H1 (cell line): Measurements from ENCODE around the gene MTMR2. TPM values are rescaled to one million over a fixed set of nuclear protein-coding genes. Genes with fewer than 3 reads are reported as not detected.

ENCODE experiments used
- CTCF ChIA-PET: fragments of 300-600 bp; sonication (Branson Sonifier 250); formaldehyde crosslinking; loops from one replicate; lab custom pipeline; 2021; ENCODE audit not compliant: partially characterized antibody; lab: Charles Lee
- POLR2A ChIA-PET: fragments of 300-600 bp; sonication (Branson Sonifier 250); formaldehyde crosslinking; loops from one replicate; lab custom pipeline; 2021; ENCODE audit warnings: inconsistent platforms; ENCODE audit not compliant: partially characterized antibody; lab: Charles Lee
- DNase-seq, 2 experiments: peaks; one replicate each; pipeline versions ENCODE4 v3.0.0 to v3.0.0-alpha.2; 2010 to 2022; ENCODE audit warnings: low spot score in 2 of 2, low read depth in 1 of 2, mixed read lengths in 1 of 2
- FAIRE-seq: peaks from 2 replicates; lab custom pipeline; 2011; peaks lifted over from hg19 to GRCh38; lab: Jason Lieb, UNC
- H2AFZ ChIP-seq: 2 replicates; pipeline ENCODE4 v1.8.1; 2012; ENCODE audit warnings: low read length, inconsistent platforms
- H2AK5ac ChIP-seq: 2 replicates; pipeline ENCODE4 v1.6.1; 2013; ENCODE audit warnings: low read depth, low read length
- H2BK120ac ChIP-seq: replicated peaks from 2 replicates; pipeline ENCODE3; 2013; ENCODE audit warnings: low read depth, low read length, inconsistent platforms
- H2BK12ac ChIP-seq: 2 replicates; pipeline ENCODE4 v1.6.1; 2013; ENCODE audit warnings: low read depth, low read length
- H2BK15ac ChIP-seq: 2 replicates; pipeline ENCODE4 v1.6.1; 2013; ENCODE audit warnings: low read length
- H2BK20ac ChIP-seq: 2 replicates; pipeline ENCODE4 v1.6.1; 2013; ENCODE audit warnings: low read length
- H2BK5ac ChIP-seq: 2 replicates; pipeline ENCODE4 v1.6.1; 2013; ENCODE audit warnings: low read depth, low read length
- H3K14ac ChIP-seq: 2 replicates; pipeline ENCODE4 v1.6.1; 2013; ENCODE audit warnings: inconsistent platforms; ENCODE audit not compliant: insufficient read length
- H3K18ac ChIP-seq: 2 replicates; pipeline ENCODE4 v1.6.1; 2013; ENCODE audit warnings: low read length; ENCODE audit errors: extremely low read depth
- H3K23ac ChIP-seq: 2 replicates; pipeline ENCODE4 v1.6.1; 2013; ENCODE audit warnings: inconsistent platforms; ENCODE audit not compliant: insufficient read length
- H3K23me2 ChIP-seq: 2 replicates; pipeline ENCODE4 v1.6.1; 2013; ENCODE audit warnings: low read depth, low read length
- H3K27ac ChIP-seq: 2 replicates; pipeline ENCODE4 v1.6.1; 2011; ENCODE audit warnings: low read depth, low read length, inconsistent platforms
- H3K27me3 ChIP-seq, 4 experiments: replicated peaks in 1 of 4; 1 replicate in 1 of 4; 2 replicates in 3 of 4; pipeline versions ENCODE4 v1.6.1 to v1.8.1; 2011 to 2013; ENCODE audit warnings: low read length in 3 of 4, mild to moderate bottlenecking in 3 of 4, inconsistent platforms in 2 of 4, mixed read lengths in 2 of 4, moderate library complexity in 1 of 4; ENCODE audit not compliant: control insufficient read depth in 3 of 4, insufficient read depth in 3 of 4; ENCODE audit errors: extremely low read depth in 1 of 4
- H3K36me3 ChIP-seq, 4 experiments: 2 replicates each; pipeline versions ENCODE4 v1.6.1 to v1.8.1; 2011 to 2013; ENCODE audit warnings: mild to moderate bottlenecking in 4 of 4, low read length in 3 of 4, moderate library complexity in 2 of 4, control low read depth in 1 of 4, inconsistent platforms in 1 of 4; ENCODE audit not compliant: insufficient read depth in 4 of 4, control insufficient read depth in 2 of 4
- H3K4ac ChIP-seq: replicated peaks from 2 replicates; pipeline ENCODE3; 2013; ENCODE audit warnings: low read length, low read depth, mixed read lengths, inconsistent platforms; ENCODE audit not compliant: insufficient read length
- H3K4me1 ChIP-seq, 4 experiments: replicated peaks in 1 of 4; 1 replicate in 1 of 4; 2 replicates in 3 of 4; pipeline versions ENCODE4 v1.6.1 to v1.8.1; 2011 to 2013; ENCODE audit warnings: low read length in 3 of 4, inconsistent platforms in 2 of 4, mixed read lengths in 1 of 4; ENCODE audit not compliant: insufficient read depth in 4 of 4, control insufficient read depth in 3 of 4
- H3K4me2 ChIP-seq, 2 experiments: 2 replicates each; pipeline versions ENCODE4 v1.6.1 to v1.8.1; 2011 to 2013; ENCODE audit warnings: low read depth in 2 of 2, low read length in 2 of 2, control low read depth in 1 of 2, inconsistent platforms in 1 of 2, mild to moderate bottlenecking in 1 of 2; ENCODE audit not compliant: insufficient read depth in 1 of 2
- H3K4me3 ChIP-seq, 4 experiments: fragments of 200-600, 300-600 bp in 1 of 4; sonication (generic), shearing (Covaris generic), sonication (Bioruptor Twin) in 1 of 4; 2 replicates each; pipeline versions ENCODE4 v1.5.1 to v1.8.1; 2011 to 2016; ENCODE audit warnings: low read length in 4 of 4, low read depth in 3 of 4, control low read depth in 2 of 4, inconsistent platforms in 2 of 4, mild to moderate bottlenecking in 2 of 4, mixed read lengths in 1 of 4, moderate library complexity in 1 of 4; ENCODE audit not compliant: insufficient read depth in 2 of 4; ENCODE audit errors: extremely low read depth in 1 of 4
- H3K56ac ChIP-seq: replicated peaks from 2 replicates; pipeline ENCODE3; 2013; ENCODE audit warnings: low read depth, mild to moderate bottlenecking, mixed read lengths, low read length, inconsistent platforms; ENCODE audit not compliant: insufficient read length
- H3K79me1 ChIP-seq: 2 replicates; pipeline ENCODE4 v1.6.1; 2013; ENCODE audit warnings: low read depth, low read length, control low read depth
- H3K79me2 ChIP-seq, 2 experiments: 2 replicates each; pipeline versions ENCODE4 v1.6.1 to v1.8.1; 2012 to 2013; ENCODE audit warnings: low read length in 2 of 2, mild to moderate bottlenecking in 2 of 2, inconsistent platforms in 1 of 2; ENCODE audit not compliant: insufficient read depth in 2 of 2, control insufficient read depth in 1 of 2
- H3K9ac ChIP-seq, 4 experiments: replicated peaks in 1 of 4; 1 replicate in 1 of 4; 2 replicates in 3 of 4; pipeline versions ENCODE4 v1.6.1 to v1.8.1; 2011 to 2013; ENCODE audit warnings: low read depth in 3 of 4, low read length in 3 of 4, control low read depth in 2 of 4, mild to moderate bottlenecking in 2 of 4, moderate library complexity in 2 of 4, inconsistent platforms in 1 of 4; ENCODE audit errors: extremely low read depth in 1 of 4
- H3K9me3 ChIP-seq, 2 experiments: 2 replicates each; pipeline versions ENCODE4 v1.6.1 to v1.8.1; 2012 to 2013; ENCODE audit warnings: mild to moderate bottlenecking in 2 of 2, moderate library complexity in 2 of 2, control low read depth in 1 of 2, inconsistent platforms in 1 of 2, low read depth in 1 of 2, low read length in 1 of 2, mixed read lengths in 1 of 2; ENCODE audit not compliant: insufficient read depth in 2 of 2
- H4K20me1 ChIP-seq, 2 experiments: replicated peaks in 1 of 2; 2 replicates each; pipeline versions ENCODE3 to v1.8.1; 2011 to 2013; ENCODE audit warnings: inconsistent platforms in 2 of 2, low read length in 2 of 2, mild to moderate bottlenecking in 1 of 2; ENCODE audit not compliant: insufficient read depth in 2 of 2, control insufficient read depth in 1 of 2
- H4K5ac ChIP-seq: 2 replicates; pipeline ENCODE4 v1.6.1; 2013; ENCODE audit warnings: low read length, low read depth, mixed read lengths, inconsistent platforms; ENCODE audit not compliant: insufficient read length
- H4K8ac ChIP-seq: 2 replicates; pipeline ENCODE4 v1.8.0; 2013; ENCODE audit warnings: mild to moderate bottlenecking, moderate library complexity, low read length, inconsistent platforms; ENCODE audit not compliant: insufficient read depth; ENCODE audit errors: extremely low read depth
- H4K91ac ChIP-seq: replicated peaks from 2 replicates; pipeline ENCODE3; 2013; ENCODE audit warnings: low read length, mixed read lengths, inconsistent platforms; ENCODE audit not compliant: insufficient read length
- RAD21 ChIP-seq, 2 experiments: IDR thresholded peaks in 1 of 2; conservative IDR thresholded peaks in 1 of 2; 2 replicates each; pipeline ENCODE4 v1.6.1; 2011; ENCODE audit warnings: low read depth in 2 of 2, low read length in 2 of 2, improper control_type of control experiment in 1 of 2, inconsistent platforms in 1 of 2, mild to moderate bottlenecking in 1 of 2, moderate library complexity in 1 of 2
- RFX5 ChIP-seq: IDR thresholded peaks from 2 replicates; pipeline ENCODE4 v1.6.1; 2011; ENCODE audit warnings: low read depth, low read length, improper control_type of control experiment, borderline replicate concordance
- TAF1 ChIP-seq: IDR thresholded peaks from 2 replicates; pipeline ENCODE4 v1.6.1; 2011; ENCODE audit warnings: mild to moderate bottlenecking, low read depth, low read length
- WGBS, 2 experiments: shearing (Covaris generic) in 1 of 2; methylation state at CpG; one replicate each; pipeline versions ENCODE4 v1.1.6 to v1.1.7; 2013 to 2015; ENCODE audit warnings: low lambda C conversion rate in 2 of 2, mixed read lengths in 2 of 2, inconsistent platforms in 1 of 2, low coverage in 1 of 2, missing lambda C conversion rate in 1 of 2; ENCODE audit not compliant: insufficient replicate concordance in 2 of 2, insufficient coverage in 1 of 2, insufficient read length in 1 of 2; ENCODE audit errors: extremely low coverage in 1 of 2, missing lambda C conversion rate in 1 of 2; 5-methylcytosine and 5-hydroxymethylcytosine counted together
- polyA plus RNA-seq, 7 experiments: library from polyadenylated mRNA; depleted of rRNA in 3 of 7; stranded (reverse) in 5 of 7; unstranded in 2 of 7; fragments of >200 nt in 5 of 7; fragments of 200-250 nt in 2 of 7; gene quantifications; 1 replicate in 5 of 7; 2 replicates in 1 of 7; 4 replicates in 1 of 7; pipeline versions ENCODE4 v1.2.1 to v1.2.3, GENCODE V29; 2011 to 2013; ENCODE audit warnings: missing spikeins in 2 of 7, mixed read lengths in 2 of 7
- total RNA-seq: library from RNA; stranded (reverse); fragmentation: NEBNext Ultra II Directional; extraction: Animal tissue kit (Norgen Biotek cat#: 25700); gene quantifications from 2 replicates; pipeline ENCODE4 v1.2.1, GENCODE V29; 2021

MTMR2 gene
- total and polyA plus RNA-seq, 2 of the 8 experiments (the other 6 are each of a cell fraction or from before 2014, with no cell fraction given) = 16.7 to 52.9 TPM

GRCh38 chr11:95791709-95792033 is 132.2 kb downstream of the MTMR2 start:
- H3K27ac ChIP-seq = no peak overlapping the region

More at GRCh38 chr11:95791709-95792033, 132.2 kb downstream of the MTMR2 start:
- POLR2A ChIA-PET = interaction anchor here (0.6 to 1.6 kb wide), 4 partner anchors 32 to 731 kb away, joined by 3 to 8 read pairs (median 5); no protein-coding TSS in a partner anchor
- Histone ChIP-seq H4K91ac (no peak overlapping the region), H4K5ac (no peak overlapping the region), H3K79me2 (peaks cover 18 to 75% of the 10 kb centered on the region in 2 experiments), H2BK15ac (peak overlapping the region; percentile 40; the same call in 1 of the 2 replicates), H2BK20ac (no peak overlapping the region), H2AK5ac (no peak overlapping the region), H3K4ac (no peak overlapping the region), H3K4me2 (peak overlapping the region; percentile 68 to 84), H4K8ac (no peak overlapping the region), H3K23ac (no peak overlapping the region), H3K36me3 (peaks cover 0 to 7% (median 0%) of the 10 kb centered on the region in 4 experiments; a peak in 1 of 8 replicates), H3K9ac (peak overlapping the region in 3 of 4 experiments; percentile 11 to 98 (median 92); a peak in 3 of 7 replicates), H2BK5ac (no peak overlapping the region), H3K4me1 (peaks cover 0 to 9% (median 0%) of the 10 kb centered on the region in 4 experiments; a peak in 1 of 7 replicates), H3K79me1 (peaks cover 1% of the 10 kb centered on the region; the same call in 1 of the 2 replicates), H3K23me2 (peaks cover 6% of the 10 kb centered on the region), H3K14ac (no peak overlapping the region), H3K9me3 (no peaks in the 10 kb centered on the region), H2AFZ (no peak overlapping the region), H4K20me1 (peaks cover 2 to 7% of the 10 kb centered on the region in 2 experiments), H2BK120ac (no peak overlapping the region), H2BK12ac (no peak overlapping the region), H3K56ac (peak overlapping the region; percentile 9), H3K4me3 (peak overlapping the region; percentile 84 to 95 (median 92); a peak in 6 of 8 replicates), H3K18ac (no peak overlapping the region), H3K27me3 (no peaks in the 10 kb centered on the region)
- no peak for TF ChIP-seq RAD21 (IDR thresholded peaks at IDR 0.05 in 1 of 2, conservative IDR thresholded peaks at IDR 0.05 in 1 of 2; ENCODE audit: low read depth in 2 of 2, low read length in 2 of 2)
- no peak for TF ChIP-seq RFX5
- no peak for TF ChIP-seq TAF1
- CTCF ChIA-PET = interaction anchor here (1.0 to 3.1 kb wide), 5 partner anchors 9 to 724 kb away, joined by 3 to 9 read pairs (median 5); no protein-coding TSS in a partner anchor
- DNase-seq = no peak
- 55 to 100% methylated on average over 4 to 8 of the region's 8 CpGs for WGBS, 2 experiments
- no peak for FAIRE-seq
